CD4-positive, alpha-beta memory T cell (primary cell): ENCODE data around the gene BCAS2. TPM values are rescaled to one million over a fixed set of nuclear protein-coding genes. Genes with fewer than 3 reads are reported as not detected.
A peak's percentile ranks its signal among the peaks of the same experiment; 100 is the strongest.

Source experiments
- CTCF ChIA-PET: fragments of 350-600 bp; sonication (Branson Sonifier 250); formaldehyde crosslinking; loops from one replicate; lab custom pipeline; 2021; ENCODE audit warnings: inconsistent platforms; ENCODE audit not compliant: partially characterized antibody; lab: Charles Lee
- POLR2A ChIA-PET: fragments of 350-600 bp; sonication (Branson Sonifier 250); formaldehyde crosslinking; loops from one replicate; lab custom pipeline; 2021; ENCODE audit not compliant: partially characterized antibody; lab: Charles Lee
- DNase-seq, 5 donors: peaks; one replicate each; pipeline versions ENCODE4 v3.0.0 to v3.0.0-alpha.2; 2020 to 2022; ENCODE audit warnings: mixed read lengths in 1 of 5
- H3K27ac ChIP-seq: one replicate; pipeline ENCODE4 v1.7.0; 2013; ENCODE audit warnings: low read depth, low read length
- H3K27me3 ChIP-seq: 2 replicates; pipeline ENCODE4 v1.7.0; 2013; ENCODE audit warnings: mild to moderate bottlenecking, low read length, moderate library complexity; ENCODE audit not compliant: insufficient read depth
- H3K36me3 ChIP-seq: 2 replicates; pipeline ENCODE4 v1.7.0; 2013; ENCODE audit warnings: mild to moderate bottlenecking, low read length, moderate library complexity; ENCODE audit not compliant: insufficient read depth
- H3K4me1 ChIP-seq: 2 replicates; pipeline ENCODE4 v1.7.0; 2013; ENCODE audit warnings: mild to moderate bottlenecking, low read length, moderate library complexity; ENCODE audit not compliant: insufficient read depth
- H3K4me3 ChIP-seq, 2 donors: one replicate each; pipeline ENCODE4 v1.7.0; 2013; ENCODE audit warnings: low read length in 2 of 2, mild to moderate bottlenecking in 1 of 2
- H3K9me3 ChIP-seq, 2 donors: one replicate each; pipeline ENCODE4 v1.7.0; 2013; ENCODE audit warnings: low read length in 2 of 2, control low read depth in 1 of 2; ENCODE audit not compliant: control insufficient read depth in 1 of 2
- H3K27ac Mint-ChIP-seq, 7 donors: one replicate each; pipeline ENCODE4 v1.8.0; 2020 to 2021; ENCODE audit warnings: mixed read lengths in 7 of 7, mild to moderate bottlenecking in 6 of 7, inconsistent platforms in 3 of 7, moderate library complexity in 3 of 7
- H3K27me3 Mint-ChIP-seq, 2 donors: one replicate each; pipeline ENCODE4 v1.8.0; 2020 to 2021; ENCODE audit warnings: mixed read lengths in 2 of 2
- H3K36me3 Mint-ChIP-seq, 2 donors: one replicate each; pipeline ENCODE4 v1.8.0; 2020 to 2021; ENCODE audit warnings: mixed read lengths in 2 of 2, inconsistent platforms in 1 of 2, mild to moderate bottlenecking in 1 of 2
- H3K4me1 Mint-ChIP-seq, 4 donors: one replicate each; pipeline ENCODE4 v1.8.0; 2020 to 2021; ENCODE audit warnings: mixed read lengths in 4 of 4, mild to moderate bottlenecking in 1 of 4
- H3K4me3 Mint-ChIP-seq, 8 donors: one replicate each; pipeline ENCODE4 v1.8.0; 2020 to 2021; ENCODE audit warnings: mixed read lengths in 8 of 8, mild to moderate bottlenecking in 7 of 8, moderate library complexity in 6 of 8, inconsistent platforms in 3 of 8
- H3K9me3 Mint-ChIP-seq, 8 donors: one replicate each; pipeline ENCODE4 v1.8.0; 2020 to 2021; ENCODE audit warnings: mixed read lengths in 8 of 8, mild to moderate bottlenecking in 5 of 8, inconsistent platforms in 3 of 8, moderate library complexity in 1 of 8
- intact Hi-C: fragments of 100-400 bp; cut with micrococcal nuclease; formaldehyde crosslinking; loops from one replicate; pipeline ENCODE4 v1.15.1; 2023
- polyA plus RNA-seq, 2 donors: library from polyadenylated mRNA; unstranded; fragments of 300-500 nt; fragmentation: Illumina TruSeq; gene quantifications; one replicate each; pipeline ENCODE4 v1.2.3, GENCODE V29; 2021
- total RNA-seq, 2 experiments: library from RNA; stranded (reverse); gene quantifications; one replicate each; pipeline ENCODE4 v1.2.3, GENCODE V29; 2021

The BCAS2 gene
- total and polyA plus RNA-seq, 4 experiments from 2014 or later, result 33.9 to 159 (median 67.1) TPM

DNA sequence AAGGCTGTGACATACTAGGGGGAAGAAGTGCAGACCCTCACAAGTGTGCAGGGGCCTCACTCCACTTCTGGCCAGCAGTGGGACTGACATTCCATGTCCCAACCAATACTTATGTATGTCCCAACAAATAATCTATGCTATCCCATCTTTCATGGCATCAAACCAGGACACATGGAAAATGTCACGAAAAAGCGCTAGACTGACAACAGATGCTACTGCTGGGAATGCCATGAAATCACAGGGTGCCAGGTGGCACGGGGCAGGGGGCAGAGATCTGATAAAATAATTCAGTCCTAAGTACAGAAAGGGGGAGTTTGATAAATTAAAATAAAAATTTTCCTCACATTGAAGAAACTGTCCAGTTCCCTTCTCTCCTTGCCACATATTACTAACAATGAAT is 27.6 kb upstream of the BCAS2 start:
- no peaks in the 10 kb centered on the region for H3K27me3 ChIP-seq
- DNase-seq, result no peak
- H3K36me3 ChIP-seq, result no peaks in the 10 kb centered on the region
- H3K4me1 Mint-ChIP-seq, result no peaks in the 10 kb centered on the region
- H3K27ac ChIP-seq, result no peak overlapping the region
- H3K27me3 Mint-ChIP-seq, result peaks cover 0 to 1% of the 10 kb centered on the region in 2 donors
- no peaks in the 10 kb centered on the region for H3K4me1 ChIP-seq
- no peak overlapping the region for H3K4me3 ChIP-seq
- ChIA-PET CTCF (no interaction called here), POLR2A (no interaction called here)
- intact Hi-C loops, result no loop called here
- H3K36me3 Mint-ChIP-seq, result peaks cover 0 to under 1% of the 10 kb centered on the region in 2 donors
- H3K9me3 ChIP-seq, result no peaks in the 10 kb centered on the region
- H3K9me3 Mint-ChIP-seq, result no peaks in the 10 kb centered on the region
- no peak overlapping the region for H3K27ac Mint-ChIP-seq
- no peak overlapping the region for H3K4me3 Mint-ChIP-seq

DNA sequence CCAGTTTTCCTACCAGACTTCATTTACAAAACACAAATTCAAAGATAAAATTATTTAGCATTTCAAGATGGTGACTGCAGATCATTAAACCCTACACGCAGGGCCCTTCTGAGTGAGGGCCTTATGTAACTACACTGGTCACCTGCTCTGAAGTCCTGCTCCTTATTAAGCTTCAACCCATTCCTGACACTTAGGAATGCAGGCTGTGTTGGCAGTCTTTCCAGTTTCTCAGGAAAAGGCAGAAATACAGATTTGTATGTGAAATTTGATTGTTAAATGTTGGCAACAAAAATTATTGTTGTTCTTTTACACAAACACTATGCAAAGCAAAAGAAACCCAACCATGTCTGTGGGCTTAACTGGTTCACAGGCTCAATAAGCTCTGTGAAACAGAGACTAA is 25.8 kb upstream of the BCAS2 start:
- Histone ChIP-seq H3K36me3 (no peaks in the 10 kb centered on the region), H3K9me3 (no peaks in the 10 kb centered on the region), H3K27me3 (no peaks in the 10 kb centered on the region), H3K4me3 (no peak overlapping the region), H3K4me1 (no peaks in the 10 kb centered on the region), H3K27ac (no peak overlapping the region)
- H3K4me3 Mint-ChIP-seq, result no peak overlapping the region
- H3K27me3 Mint-ChIP-seq, result peaks cover 0 to 1% of the 10 kb centered on the region in 2 donors
- intact Hi-C loops, result no loop called here
- DNase-seq, result no peak
- no peaks in the 10 kb centered on the region for H3K4me1 Mint-ChIP-seq
- POLR2A ChIA-PET, result no interaction called here
- no peaks in the 10 kb centered on the region for H3K9me3 Mint-ChIP-seq
- CTCF ChIA-PET, result no interaction called here
- H3K27ac Mint-ChIP-seq, result no peak overlapping the region
- H3K36me3 Mint-ChIP-seq, result peaks cover 0 to 4% of the 10 kb centered on the region in 2 donors

DNA sequence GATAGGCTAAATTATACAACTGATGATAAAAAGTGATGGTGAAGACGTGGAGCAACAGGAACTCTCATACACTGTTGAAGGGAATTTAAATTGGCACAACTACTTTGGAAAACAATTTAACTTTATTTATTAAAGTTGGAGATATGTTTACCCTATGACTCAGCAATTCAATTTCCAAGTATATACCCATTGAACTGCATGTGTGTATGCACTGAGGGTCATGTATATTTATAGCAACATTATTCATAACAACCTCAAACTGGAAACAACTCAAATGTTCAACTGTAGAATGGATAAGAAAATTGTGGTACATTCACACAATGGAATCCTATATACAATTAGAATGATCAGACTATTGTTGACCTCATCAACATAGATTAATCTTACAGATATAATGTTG is 16.5 kb upstream of the BCAS2 start:
- peaks cover 0 to 3% (median 0%) of the 10 kb centered on the region in 8 donors for H3K9me3 Mint-ChIP-seq
- no peaks in the 10 kb centered on the region for H3K36me3 ChIP-seq
- H3K4me3 Mint-ChIP-seq, result no peak overlapping the region
- no peak overlapping the region for H3K27ac Mint-ChIP-seq
- H3K27me3 ChIP-seq, result no peaks in the 10 kb centered on the region
- H3K27me3 Mint-ChIP-seq, result peaks cover 6 to 11% of the 10 kb centered on the region in 2 donors
- no peaks in the 10 kb centered on the region for H3K9me3 ChIP-seq
- H3K4me1 ChIP-seq, result no peaks in the 10 kb centered on the region
- peaks cover 0 to 4% of the 10 kb centered on the region in 2 donors for H3K36me3 Mint-ChIP-seq
- intact Hi-C loops, result no loop called here
- no peaks in the 10 kb centered on the region for H3K4me1 Mint-ChIP-seq
- DNase-seq, result no peak
- POLR2A ChIA-PET, result no interaction called here
- no peak overlapping the region for H3K4me3 ChIP-seq
- CTCF ChIA-PET, result no interaction called here
- H3K27ac ChIP-seq, result no peak overlapping the region

DNA sequence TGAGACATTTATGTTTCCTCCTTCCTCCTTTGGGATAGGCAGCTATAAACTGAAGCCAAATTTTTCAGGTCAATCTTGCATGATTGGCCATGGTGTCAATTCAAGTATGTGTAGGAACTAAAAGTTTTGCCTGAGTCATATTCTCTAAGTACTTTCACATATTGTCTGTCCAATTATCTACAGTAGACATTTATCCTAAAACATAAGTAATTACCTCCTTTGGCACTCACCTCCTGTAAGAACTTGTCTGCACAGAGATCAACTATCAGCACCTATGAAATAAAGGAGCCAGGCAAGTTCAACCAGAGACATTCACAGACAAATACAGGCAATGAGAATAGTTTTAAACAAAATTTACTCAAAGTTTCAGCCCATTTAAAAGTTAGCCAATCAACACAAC is 14.2 kb upstream of the BCAS2 start:
- peaks cover 0 to 4% of the 10 kb centered on the region in 2 donors for H3K36me3 Mint-ChIP-seq
- H3K27ac ChIP-seq, result no peak overlapping the region
- no peaks in the 10 kb centered on the region for H3K4me1 Mint-ChIP-seq
- H3K4me1 ChIP-seq, result no peaks in the 10 kb centered on the region
- H3K9me3 ChIP-seq, result no peaks in the 10 kb centered on the region
- ChIA-PET POLR2A (no interaction called here), CTCF (interaction anchor here (0.7 kb wide), 1 partner anchor 269 kb away, joined by 5 read pairs; no protein-coding TSS in a partner anchor)
- no peak overlapping the region for H3K4me3 ChIP-seq
- peaks cover 12 to 20% of the 10 kb centered on the region in 2 donors for H3K27me3 Mint-ChIP-seq
- intact Hi-C loops, result no loop called here
- no peaks in the 10 kb centered on the region for H3K27me3 ChIP-seq
- H3K36me3 ChIP-seq, result no peaks in the 10 kb centered on the region
- no peak overlapping the region for H3K27ac Mint-ChIP-seq
- peaks cover 0 to 3% (median 0%) of the 10 kb centered on the region in 8 donors for H3K9me3 Mint-ChIP-seq
- no peak for DNase-seq
- H3K4me3 Mint-ChIP-seq, result no peak overlapping the region

DNA sequence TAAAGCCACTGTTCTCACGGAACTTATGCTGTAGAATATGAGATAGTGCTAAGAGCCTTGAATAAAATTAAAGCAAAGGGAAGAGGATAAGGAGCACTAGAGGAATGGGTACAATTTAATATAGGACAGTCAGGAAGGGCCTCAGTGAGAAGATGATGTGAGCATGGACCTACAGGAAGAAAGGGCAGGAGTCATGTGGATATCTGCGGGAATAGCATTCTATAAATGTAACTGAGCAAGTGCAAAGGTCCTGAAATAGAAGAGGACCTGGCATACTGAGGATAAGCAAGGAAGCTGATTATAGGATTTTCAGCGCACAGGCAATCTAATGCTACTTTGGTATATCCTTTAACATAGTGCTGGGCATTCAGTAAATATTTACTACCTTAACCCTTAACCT is 12.6 kb upstream of the BCAS2 start:
- no peak overlapping the region for H3K4me3 ChIP-seq
- H3K27me3 ChIP-seq, result no peaks in the 10 kb centered on the region
- DNase-seq, result no peak
- no peaks in the 10 kb centered on the region for H3K9me3 ChIP-seq
- ChIA-PET POLR2A (no interaction called here), CTCF (no interaction called here)
- H3K27ac Mint-ChIP-seq, result no peak overlapping the region
- no peaks in the 10 kb centered on the region for H3K36me3 ChIP-seq
- no peak overlapping the region for H3K4me3 Mint-ChIP-seq
- no peaks in the 10 kb centered on the region for H3K4me1 Mint-ChIP-seq
- peaks cover 12 to 21% of the 10 kb centered on the region in 2 donors for H3K27me3 Mint-ChIP-seq
- intact Hi-C loops, result no loop called here
- H3K9me3 Mint-ChIP-seq, result peaks cover 0 to 3% (median 0%) of the 10 kb centered on the region in 8 donors
- no peak overlapping the region for H3K27ac ChIP-seq
- H3K4me1 ChIP-seq, result no peaks in the 10 kb centered on the region
- peaks cover 0 to 4% of the 10 kb centered on the region in 2 donors for H3K36me3 Mint-ChIP-seq

DNA sequence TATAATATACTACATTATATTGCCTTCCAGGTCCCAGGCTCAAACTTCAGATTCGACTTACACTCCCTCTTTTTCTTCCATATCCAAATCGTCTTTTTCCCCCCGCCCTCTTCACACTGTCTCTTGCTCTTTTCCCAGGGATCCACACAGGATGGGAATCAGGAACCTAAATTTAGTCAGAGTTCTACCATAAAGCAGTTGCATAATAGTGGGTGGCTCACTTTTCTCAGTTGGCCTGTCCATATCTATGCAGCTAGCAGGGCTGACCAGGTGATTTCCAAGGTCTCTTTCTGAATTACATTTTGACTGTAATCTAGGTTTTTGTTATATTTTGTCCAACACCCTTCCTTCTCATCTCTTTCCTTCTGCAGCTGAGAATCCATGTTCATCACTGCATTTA is 7.7 kb upstream of the BCAS2 start:
- H3K9me3 ChIP-seq, result no peaks in the 10 kb centered on the region
- ChIA-PET POLR2A (no interaction called here), CTCF (no interaction called here)
- H3K27ac Mint-ChIP-seq, result peak overlapping the region in 1 of 7 donors; percentile 20
- H3K4me3 Mint-ChIP-seq, result no peak overlapping the region
- intact Hi-C loops, result loop anchor here (10.0 kb wide), 1 partner anchor 506 kb away; no protein-coding TSS in a partner anchor
- H3K27me3 Mint-ChIP-seq, result peaks cover 17 to 23% of the 10 kb centered on the region in 2 donors
- H3K36me3 Mint-ChIP-seq, result no peaks in the 10 kb centered on the region
- no peaks in the 10 kb centered on the region for H3K9me3 Mint-ChIP-seq
- H3K36me3 ChIP-seq, result no peaks in the 10 kb centered on the region
- H3K4me3 ChIP-seq, result no peak overlapping the region
- no peaks in the 10 kb centered on the region for H3K4me1 ChIP-seq
- no peaks in the 10 kb centered on the region for H3K4me1 Mint-ChIP-seq
- no peak for DNase-seq
- no peak overlapping the region for H3K27ac ChIP-seq
- no peaks in the 10 kb centered on the region for H3K27me3 ChIP-seq

DNA sequence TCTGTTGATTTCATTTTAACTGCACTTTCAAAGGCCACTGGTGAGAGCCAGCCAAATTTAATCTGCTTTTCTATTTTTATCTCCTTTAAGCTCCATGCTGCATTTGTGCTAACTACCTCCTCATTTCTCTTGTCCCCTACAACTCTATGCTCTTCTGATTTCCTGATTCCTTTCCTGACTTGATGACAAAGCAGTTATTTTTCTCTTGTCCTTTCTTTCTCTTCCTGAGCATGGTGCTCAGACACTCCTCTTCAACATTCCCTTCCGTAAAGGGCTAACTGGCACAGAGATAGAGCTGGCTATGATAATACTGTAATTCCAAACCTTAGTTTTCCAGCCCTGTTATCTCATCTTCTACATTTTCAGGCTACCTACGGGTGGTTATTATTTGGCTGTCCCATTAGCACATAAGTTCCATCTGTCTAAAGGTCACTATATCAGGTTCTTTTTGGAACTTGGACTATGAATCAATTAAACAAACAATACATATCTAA is 6.8 kb upstream of the BCAS2 start:
- Histone ChIP-seq H3K27ac (no peak overlapping the region), H3K36me3 (no peaks in the 10 kb centered on the region), H3K4me3 (no peak overlapping the region), H3K9me3 (no peaks in the 10 kb centered on the region), H3K27me3 (no peaks in the 10 kb centered on the region), H3K4me1 (no peaks in the 10 kb centered on the region)
- intact Hi-C loops, result loop anchor here (10.0 kb wide), 1 partner anchor 507 kb away; no protein-coding TSS in a partner anchor
- Mint-ChIP-seq H3K4me1 (no peaks in the 10 kb centered on the region), H3K9me3 (no peaks in the 10 kb centered on the region), H3K27ac (no peak overlapping the region), H3K36me3 (no peaks in the 10 kb centered on the region), H3K4me3 (no peak overlapping the region), H3K27me3 (peaks cover 12 to 20% of the 10 kb centered on the region in 2 donors)
- ChIA-PET CTCF (no interaction called here), POLR2A (no interaction called here)
- no peak for DNase-seq
